ENCODE results near the gene PDE11A.

Gene PDE11A

GRCh38 chr2:177592397-177592796 is 480.2 kb downstream of the PDE11A start:
- no peak for DNase-seq

- no peak for DNase-seq
Measured at GRCh38 chr2:177589186-177589585, 483.4 kb downstream of the PDE11A start.

- no peak for DNase-seq
Measured at GRCh38 chr2:177588671-177589070, 483.9 kb downstream of the PDE11A start.

GRCh38 chr2:177587371-177587770 is 485.2 kb downstream of the PDE11A start:
- no peak for DNase-seq

GRCh38 chr2:177586154-177586553 is 486.4 kb downstream of the PDE11A start:
- DNase-seq = no peak

GRCh38 chr2:177585234-177585863 is 487.2 kb downstream of the PDE11A start:
- no peak for DNase-seq

- peak in 1 of 2 donors; percentile 46 for DNase-seq
Measured at GRCh38 chr2:177584030-177584692, 488.4 kb downstream of the PDE11A start.

- no peak for DNase-seq
Measured at GRCh38 chr2:177582000-177582399, 490.6 kb downstream of the PDE11A start.

- no peak for DNase-seq
Measured at GRCh38 chr2:177579486-177580036, 493.0 kb downstream of the PDE11A start.

- DNase-seq = no peak
Measured at GRCh38 chr2:177578454-177578853, 494.1 kb downstream of the PDE11A start.

- no peak for DNase-seq
Measured at GRCh38 chr2:177577075-177577474, 495.5 kb downstream of the PDE11A start.

GRCh38 chr2:177575358-177575757 is 497.2 kb downstream of the PDE11A start:
- DNase-seq = no peak

GRCh38 chr2:177574356-177574755 is 498.2 kb downstream of the PDE11A start:
- DNase-seq = no peak
